HG02798 (cell line): ENCODE results near the gene ZCCHC14.
A peak's percentile ranks its signal among the peaks of the same experiment; 100 is the strongest.
"Not testable (repeated sequence)": the region's sequence is repeated elsewhere in the genome, so short reads cannot be mapped to it uniquely, and the experiment has no call there.

Experiments used
- ATAC-seq: cut with Tn5 transposase; IDR thresholded peaks from one replicate; pipeline ENCODE4 v1.9.1; 2021; ENCODE audit warnings: mild to moderate bottlenecking; ENCODE audit not compliant: unreplicated experiment, poor library complexity

The ZCCHC14 gene

DNA sequence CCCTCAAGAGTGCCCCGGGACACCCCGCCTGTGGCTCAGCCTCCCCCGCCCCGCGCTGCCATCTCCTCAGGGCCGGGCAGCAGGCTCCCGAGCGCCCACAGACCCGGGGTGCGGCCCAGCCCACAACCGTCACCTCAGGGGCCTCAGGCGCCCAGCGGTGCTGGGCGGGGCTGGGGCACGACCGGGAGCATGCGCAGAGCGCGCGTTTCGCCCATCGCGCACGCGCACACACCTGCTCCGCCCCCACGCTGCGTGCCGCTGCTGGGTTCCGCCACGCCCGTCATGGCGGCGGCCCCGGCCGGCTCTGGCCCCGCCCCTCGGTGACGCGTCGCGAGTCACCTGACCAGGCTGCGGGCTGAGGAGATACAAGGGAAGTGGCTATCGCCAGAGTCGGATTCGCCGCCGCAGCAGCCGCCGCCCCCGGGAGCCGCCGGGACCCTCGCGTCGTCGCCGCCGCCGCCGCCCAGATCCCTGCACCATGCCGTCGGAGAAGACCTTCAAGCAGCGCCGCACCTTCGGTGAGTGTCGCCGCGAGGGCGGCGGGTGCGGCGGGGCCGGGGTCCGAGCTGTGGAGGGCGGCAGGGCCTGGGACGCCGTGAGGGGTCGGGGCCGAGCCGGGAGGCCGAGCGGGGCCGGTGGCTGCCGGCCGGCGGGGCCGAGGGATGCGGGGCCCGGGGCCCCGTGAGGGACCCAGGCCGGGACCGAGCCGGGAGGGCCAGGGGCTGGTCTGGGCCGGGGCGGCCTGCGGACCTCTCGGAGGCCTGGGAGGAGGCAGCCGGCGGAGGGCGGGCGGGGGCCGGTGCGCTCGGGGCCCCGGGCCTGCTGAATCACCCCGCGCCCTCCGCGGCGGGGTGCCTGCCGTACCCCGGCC lies 100.6 kb downstream of the ZCCHC14 start, which contains the start of gene MAP1LC3B:
TSS of gene MAP1LC3B (plus strand) at position 387 of the 871 bp plus-strand sequence. CDS start at position 479, 92 bp downstream.
- peak; percentile 80 for ATAC-seq

DNA sequence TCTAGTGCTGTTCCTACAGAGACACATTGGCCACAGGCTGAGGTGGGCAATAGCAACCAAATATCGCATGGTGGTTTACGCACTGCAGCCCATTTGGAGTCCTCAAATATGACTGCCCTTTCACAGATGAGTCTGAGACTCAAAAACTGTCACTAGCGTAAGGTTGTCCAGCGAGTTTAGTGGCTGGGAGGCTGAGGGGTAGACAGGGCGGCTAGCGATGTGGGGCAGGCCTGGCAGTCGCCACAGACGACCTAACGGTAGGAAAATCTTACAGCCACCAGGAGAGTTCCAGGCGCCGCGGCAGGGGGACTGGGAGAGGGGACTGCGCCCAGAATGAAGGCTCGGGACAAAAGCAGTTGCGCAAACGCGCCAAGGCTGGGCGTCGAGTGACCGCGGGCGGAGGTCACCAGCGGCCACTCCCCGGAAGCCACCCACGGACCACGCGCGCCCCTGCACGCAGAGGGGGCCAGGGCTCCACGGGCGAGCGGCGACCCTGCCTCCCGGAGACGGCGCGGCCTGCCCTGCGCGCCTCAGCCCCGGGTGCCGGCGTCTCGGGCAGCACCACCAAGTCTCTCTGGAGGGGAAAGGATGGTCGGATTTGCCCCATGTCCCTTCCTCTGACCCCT lies 101.4 kb downstream of the ZCCHC14 start:
- ATAC-seq = no peak

DNA sequence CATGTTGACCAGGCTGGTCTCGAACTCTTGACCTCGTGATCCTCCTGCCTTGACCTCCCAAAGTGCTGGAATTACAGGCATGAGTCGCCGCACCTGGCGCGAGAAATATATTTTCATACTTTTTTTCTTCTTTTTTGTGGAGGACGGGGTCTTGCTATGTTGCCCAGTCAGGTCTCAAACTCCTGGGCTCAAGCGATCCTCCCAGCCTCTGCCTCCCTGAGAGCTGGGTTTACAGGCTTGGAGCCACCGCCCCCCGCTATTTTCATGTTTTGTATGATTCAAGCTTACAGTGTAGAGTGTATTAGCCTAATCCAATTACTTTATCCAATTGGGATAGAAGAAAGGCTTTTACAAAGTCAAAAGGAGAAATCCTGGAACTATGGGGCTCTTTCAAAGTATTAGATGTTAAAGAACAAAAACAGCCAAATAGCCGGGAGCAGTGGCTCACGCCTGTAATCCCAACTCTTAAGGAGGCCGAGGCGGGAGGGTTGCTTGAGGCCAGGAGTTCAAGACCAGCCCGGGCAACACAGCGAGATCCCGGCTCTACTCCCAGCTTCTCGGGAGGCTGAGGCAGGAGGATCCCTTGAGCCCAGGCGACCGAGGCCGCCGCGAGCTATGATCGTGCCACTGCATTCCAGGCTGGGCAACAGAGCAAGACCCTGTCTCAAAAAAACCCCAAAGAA lies 102.0 kb downstream of the ZCCHC14 start:
- no peak for ATAC-seq

DNA sequence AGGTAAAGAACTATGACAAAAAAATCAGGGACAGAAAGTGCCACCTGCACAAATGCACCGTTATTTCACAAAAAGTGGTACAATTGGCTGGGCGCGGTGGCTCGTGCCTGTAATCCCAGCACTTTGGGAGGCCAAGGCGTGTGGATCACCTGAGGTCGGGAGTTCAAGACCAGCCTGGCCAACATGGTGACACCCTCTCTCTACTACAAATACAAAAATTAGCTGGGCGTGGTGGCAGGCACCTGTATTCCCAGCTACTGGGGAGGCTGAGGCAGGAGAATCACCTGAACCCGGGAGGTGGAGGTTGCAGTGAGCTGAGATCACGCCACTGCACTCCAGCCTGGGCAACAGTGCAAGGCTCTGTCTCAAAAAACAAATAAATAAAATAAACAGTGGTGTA lies 102.9 kb downstream of the ZCCHC14 start:
- not testable (repeated sequence) for ATAC-seq

DNA sequence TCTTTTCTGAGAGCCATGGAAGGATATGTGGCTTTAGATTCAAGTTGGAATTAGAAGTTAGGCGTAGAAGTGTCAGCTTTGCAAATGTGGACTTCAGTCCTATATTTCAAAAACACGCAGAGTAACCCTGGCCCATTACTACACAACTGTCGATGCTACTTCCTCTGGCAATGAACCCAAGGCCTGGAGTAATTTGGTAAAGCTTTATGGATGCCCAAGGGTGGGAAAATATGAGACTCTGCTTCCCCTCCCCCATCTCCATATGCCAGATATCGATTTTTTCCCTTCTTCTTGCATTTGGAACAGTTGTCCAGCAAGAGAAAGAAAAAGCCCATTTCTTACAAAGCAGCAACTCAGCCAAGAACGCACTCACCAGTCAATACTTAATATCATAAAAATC lies 103.6 kb downstream of the ZCCHC14 start:
- ATAC-seq = no peak

DNA sequence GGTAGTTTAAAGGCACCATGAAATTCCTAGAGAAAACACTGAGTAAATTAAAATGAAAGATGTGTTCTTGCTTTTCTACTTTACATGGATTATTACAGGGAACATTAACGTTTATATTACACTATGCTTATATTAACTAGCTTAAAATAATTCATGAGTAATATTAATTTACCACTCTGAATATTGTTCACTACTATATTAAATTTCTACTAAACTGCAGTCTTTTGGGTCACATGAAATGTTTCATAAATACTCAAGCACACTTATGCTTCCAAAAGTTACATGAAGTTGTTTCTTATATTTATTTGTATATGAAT lies 104.0 kb downstream of the ZCCHC14 start:
- no peak for ATAC-seq

DNA sequence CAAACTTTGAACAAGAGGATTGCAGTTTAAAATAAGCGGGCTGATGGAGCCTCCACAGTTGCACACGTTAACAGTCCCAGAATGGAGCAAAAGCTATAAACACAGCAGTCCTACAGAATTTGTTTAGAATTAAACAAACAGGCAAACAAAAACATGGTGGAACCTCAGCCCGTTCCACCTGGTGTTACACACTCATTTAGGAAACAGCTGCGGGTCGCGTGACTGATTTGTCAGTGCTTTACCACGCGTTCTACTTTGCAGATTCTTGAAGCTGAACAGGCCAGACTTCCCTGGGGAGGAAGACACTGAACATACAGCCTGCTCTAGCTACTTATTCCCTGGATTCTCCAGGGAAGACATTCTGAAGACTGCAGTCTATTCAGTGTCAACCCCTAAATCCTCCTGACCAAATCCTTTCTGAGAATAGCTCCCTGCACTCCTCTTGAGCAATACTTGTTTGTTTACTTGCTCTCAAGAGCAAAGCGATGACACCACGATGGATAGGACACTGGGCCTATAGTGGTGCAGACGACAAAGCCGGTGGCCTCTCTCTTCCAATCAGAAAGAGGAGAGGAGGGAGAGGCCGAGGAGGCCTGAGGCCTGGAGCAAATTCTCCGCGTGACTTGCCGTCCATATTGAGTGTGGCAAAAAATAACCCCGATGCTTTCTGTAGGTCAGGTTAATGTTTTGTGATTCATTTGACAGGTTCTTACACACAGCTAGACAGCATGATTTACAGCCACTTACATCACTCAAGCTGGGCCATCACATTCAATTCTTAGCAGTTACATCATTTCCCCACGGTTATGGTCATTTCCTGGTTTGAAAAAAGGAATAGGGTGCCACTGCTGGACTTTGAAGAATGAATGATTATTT lies 104.6 kb downstream of the ZCCHC14 start:
- ATAC-seq = peak; percentile 53

DNA sequence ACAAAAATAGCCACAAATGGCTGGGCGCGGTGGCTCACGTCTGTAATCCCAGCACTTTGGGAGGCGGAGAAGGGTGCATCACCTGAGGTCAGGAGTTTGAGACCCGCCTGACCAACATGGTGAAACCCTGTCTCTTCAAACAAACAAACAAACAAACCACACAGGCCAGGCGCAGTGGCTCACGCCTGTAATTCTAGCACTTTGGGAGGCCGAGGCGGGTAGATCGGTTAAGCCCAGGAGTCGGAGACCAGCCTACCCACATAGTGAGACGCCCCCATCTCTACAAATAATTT lies 108.0 kb downstream of the ZCCHC14 start:
- not testable (repeated sequence) for ATAC-seq

DNA sequence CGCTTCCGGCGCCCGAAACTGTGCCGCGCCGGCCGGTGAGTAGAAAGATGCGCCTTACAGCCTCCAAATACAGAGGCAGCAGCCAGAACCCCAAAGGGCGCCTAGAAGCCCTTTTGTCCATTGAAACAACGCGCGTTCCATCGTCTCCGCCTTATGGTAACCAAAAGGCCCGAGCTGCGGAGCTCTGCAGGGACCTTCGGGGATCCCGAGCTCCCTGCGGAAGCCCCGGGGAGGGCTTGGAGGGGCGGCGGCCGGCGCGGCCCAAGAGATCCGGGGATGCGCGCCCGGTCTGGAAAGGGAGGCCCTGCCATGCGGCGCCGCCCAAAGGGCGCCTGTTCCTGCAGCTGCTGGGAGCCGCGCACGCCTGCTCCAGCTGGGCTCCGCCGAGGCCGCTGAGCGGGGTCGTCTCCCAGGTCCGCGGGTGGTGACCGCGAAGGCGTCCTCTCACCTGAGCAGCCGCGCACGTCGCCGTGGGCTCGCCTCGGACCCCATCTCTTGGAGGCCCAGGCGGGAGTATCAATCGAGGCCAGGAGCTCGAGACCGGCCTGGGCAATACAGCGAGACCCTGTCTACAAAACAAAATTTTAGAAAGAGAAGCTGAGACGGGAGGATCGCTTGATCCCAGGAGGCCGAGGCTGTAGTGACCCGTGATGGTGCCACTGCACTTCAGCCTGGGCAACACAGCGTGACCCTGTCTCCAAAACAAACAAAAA lies 108.5 kb downstream of the ZCCHC14 start:
- peak; percentile 7 for ATAC-seq

DNA sequence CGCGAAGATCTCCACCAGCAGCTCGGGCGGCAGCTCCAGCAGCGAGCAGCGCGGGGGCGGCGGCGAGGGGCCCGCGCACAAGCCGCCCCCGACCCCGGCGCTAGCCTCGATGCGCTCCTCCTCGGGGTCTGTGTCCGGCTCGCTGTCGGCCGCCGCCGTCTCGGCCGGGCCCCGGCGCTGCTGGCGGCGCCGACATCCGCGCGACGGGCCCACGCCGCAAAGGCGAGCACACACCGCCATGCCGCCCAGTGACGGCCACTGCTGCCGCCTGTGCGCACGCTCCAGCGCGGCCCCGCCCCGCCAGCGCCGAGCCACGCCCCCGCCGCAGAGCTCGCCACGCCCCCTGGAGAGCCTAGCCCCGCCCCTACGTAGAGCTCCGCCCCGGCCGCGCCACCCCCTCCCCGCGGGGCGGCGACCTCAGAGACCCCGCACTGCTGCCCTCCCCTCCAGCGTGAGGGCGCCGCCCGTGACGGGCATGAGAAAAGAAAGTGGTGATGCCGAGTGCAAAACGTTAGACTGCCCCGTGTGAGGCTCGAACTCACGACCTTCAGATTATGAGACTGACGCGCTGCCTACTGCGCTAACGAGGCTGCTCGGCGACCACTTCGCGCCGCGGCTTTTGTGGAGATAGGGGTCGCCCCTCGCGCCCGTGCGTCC lies 109.2 kb downstream of the ZCCHC14 start, which contains the start of gene FBXO31:
TSS of gene FBXO31 (minus strand) at position 272 of the 657 bp plus-strand sequence. CDS start at position 240, 32 bp downstream.
- ATAC-seq = peak; percentile 61

DNA sequence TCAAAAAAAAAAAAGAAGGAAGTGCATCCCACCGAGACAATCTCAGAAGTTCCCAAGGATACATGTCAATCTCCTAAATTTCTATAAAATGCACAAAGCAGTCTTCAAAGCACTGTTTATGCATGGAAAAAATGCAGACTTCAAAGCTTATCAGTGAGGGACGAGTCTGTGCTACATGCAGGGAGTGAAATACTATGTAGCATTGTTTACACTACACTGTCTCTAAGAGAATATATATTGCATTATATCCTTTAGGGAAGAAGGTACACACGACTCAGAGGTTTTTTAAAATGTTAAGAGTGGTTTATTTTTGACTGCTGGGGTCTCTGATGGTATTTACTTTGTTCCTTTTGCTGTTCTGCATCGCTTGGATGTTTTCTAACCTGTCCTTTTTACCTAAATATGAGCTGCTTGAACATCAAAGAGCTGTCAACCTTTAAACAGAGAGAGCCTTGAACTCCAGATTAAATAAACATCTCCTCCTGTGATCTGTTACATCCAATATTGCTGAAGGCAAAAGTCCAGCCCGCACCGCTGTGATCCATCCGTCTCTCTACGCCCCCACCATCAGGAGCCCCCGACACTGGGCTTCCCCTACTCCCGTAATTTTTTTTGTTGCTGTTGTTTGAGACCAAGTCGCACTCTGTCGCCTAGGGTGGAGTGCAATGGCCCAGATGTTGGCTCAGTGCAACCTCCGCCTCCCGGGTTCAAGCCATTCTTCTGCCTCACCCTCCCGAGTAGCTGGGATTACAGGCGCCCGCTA lies 110.6 kb downstream of the ZCCHC14 start:
- no peak for ATAC-seq

DNA sequence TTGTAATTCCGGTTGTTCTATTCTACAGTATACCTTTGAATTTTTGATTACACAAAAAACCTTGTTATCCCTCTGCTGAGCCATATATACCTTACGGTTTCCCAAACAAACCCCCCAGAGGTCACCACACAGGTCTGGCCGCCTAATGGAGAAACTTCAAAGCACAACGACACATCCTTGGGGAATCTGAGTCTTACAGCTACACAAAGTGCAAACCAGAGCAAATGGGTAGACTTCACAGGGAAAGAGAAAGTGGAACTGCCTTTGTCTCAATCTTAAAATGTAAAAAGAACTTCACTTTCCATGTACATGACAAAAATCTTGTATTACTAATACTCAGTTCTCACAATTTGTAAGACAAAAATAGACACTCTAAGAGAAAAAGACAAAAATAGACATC lies 111.9 kb downstream of the ZCCHC14 start:
- ATAC-seq = no peak

DNA sequence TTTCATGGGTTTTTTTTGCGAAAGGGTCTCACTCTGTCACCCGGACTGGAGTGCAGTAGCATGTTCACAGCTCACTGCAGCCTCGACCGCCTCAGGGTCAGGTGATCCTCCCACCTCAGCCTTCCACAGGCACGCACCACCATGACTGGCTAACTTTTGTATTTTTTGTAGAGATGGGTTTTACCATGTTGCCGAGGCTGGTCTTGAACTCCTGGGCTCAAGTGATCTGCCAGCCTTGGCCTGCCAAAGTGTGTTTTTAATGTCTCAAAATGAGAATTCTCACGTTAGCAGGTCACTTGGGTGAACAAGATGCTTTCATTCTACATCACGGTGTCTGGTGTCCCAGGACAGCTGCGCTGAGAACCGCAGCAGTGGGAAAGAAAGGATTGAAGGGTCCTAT lies 112.4 kb downstream of the ZCCHC14 start:
- no peak for ATAC-seq

DNA sequence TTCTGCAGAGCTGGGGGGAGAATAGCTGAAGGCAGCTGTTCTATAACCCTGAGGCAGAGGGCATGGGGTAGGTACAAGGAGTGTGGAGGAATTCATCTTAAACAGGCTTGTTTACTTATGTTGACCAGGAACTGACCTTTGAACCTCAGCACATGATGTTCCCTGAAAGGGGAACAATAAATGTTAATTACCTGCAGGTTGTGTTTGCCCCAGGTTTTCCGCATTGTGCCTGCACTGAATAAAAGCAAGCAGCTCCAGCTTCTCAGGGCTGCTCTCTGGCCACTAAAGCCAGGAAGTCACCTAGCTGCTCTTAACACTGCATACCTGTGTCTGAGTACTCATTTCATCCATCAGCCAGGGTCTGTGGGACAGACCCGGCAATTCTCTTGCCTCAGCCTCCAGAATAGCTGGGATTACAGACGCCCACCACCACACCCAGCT lies 113.5 kb downstream of the ZCCHC14 start:
- ATAC-seq = not testable (repeated sequence)

DNA sequence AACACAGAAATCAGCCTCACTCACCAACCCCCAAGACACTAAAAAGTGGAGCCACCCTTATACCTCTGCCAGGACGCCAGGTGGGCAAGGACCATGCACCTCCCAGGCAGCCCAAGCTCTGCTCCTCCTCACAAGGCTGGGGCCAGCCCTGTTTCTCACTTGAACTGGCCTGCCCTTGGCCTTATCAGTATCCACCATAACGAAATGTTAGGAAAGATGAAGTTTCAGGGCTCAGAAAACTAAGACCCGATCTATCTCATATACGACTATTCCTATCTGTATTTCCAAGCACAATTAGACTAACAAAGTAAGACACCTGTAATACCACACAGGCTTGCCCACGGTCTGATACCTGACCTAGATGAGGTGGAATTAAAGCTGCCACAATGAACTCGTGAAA lies 116.2 kb downstream of the ZCCHC14 start:
- ATAC-seq = no peak

DNA sequence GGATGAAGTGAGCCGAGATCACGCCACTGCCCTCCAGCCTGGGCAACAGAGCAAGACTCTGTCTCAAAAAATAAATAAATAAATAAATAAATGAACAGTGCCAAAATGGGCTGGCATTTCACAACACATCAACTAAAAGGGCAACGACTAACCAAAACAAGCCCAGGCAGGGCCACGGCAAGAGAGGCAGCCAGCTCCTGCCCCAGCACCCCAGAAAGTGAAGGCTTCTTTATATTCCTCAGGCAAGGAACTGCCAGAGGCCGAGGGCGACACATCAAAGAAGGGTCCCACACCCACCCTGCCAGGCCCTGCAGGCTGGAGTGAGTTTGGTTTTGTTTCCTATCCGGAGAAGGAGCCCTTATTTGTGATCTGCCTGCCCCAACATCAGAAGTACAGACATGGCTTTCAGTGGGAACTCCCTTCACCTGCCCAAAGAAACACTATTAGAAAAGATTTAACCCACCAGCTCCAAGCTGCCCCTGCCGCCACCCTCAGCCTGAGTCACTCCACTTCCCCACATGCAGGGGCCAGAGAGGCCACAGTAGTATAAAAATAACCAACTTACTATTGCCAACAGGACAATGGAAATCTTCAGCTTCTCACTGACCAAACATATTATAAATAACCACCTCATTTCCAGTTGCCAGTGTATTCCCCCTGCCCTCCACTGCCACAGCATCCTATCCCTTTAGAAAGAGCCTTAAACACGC lies 117.2 kb downstream of the ZCCHC14 start:
- no peak for ATAC-seq

DNA sequence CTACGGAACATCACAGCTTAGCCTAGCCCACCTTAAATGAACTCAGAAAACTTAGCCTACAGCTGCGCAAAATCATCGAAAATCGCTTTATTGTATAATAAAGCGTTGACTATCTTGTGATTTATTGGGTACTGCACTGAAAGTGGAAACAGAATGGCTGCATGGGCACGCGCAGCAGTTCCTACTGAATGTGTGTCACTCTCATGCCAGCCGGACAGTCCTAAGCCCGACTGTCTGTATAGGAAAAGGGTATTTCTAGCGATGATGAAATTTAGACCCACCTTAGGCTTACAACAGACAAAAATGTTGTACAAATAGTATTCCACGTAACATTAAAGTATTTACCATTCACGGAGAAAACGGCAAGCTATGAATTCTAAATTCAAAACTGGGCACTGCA lies 118.5 kb downstream of the ZCCHC14 start:
- ATAC-seq = no peak

DNA sequence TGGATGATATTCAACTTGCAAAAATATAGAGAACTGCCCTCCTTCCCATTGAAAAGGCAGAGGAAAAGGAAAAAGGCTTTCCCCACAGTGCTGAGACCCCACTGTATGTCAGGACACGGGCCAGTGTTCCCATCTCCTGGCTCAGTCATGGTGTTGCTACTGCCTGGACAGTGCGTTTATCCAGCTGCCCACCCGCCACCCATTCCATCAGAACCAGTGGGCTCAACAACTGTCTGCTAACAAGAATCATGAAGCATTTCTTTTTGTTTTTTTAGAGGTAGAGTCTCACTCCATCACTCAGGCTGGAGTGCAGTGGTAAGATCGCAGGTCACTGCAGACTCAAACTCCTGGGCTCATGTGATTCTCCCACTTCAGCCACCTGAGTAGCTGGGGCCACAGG lies 120.5 kb downstream of the ZCCHC14 start:
- ATAC-seq = no peak
